Measurements from ENCODE around the gene INPP5A. TPM values are rescaled to one million over a fixed set of nuclear protein-coding genes. Genes with fewer than 3 reads are reported as not detected.

The INPP5A gene
- total and polyA plus RNA-seq, 2 donors (not counting 1 experiment from before 2014, with no cell fraction given): 9.3 to 87.8 TPM

DNA sequence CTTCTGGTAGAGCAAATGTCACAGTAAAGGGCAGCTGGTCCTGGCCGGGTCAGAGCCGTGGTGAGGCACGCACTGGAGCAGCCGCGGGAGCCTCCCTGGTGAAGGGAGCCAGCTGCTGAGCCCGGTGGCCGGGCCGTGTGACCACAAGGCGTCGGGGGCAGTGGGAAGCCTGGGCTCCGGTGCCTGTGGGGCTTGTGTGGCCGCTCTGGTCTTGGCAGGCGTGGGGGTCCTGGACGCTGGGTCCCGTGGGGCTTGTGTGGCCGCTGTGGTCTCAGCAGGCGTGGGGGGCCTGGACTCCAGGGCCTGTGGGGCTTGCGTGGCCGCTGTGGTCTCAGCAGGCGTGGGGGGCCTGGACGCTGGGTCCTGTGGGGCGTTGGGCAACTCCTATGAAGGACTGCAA lies 191.2 kb downstream of the INPP5A start:
- ChIA-PET CTCF (no interaction called here), POLR2A (no interaction called here)
- Histone ChIP-seq H3K9ac (ENCODE audit: low read length) (no peak overlapping the region), H4K20me1 (ENCODE audit: control insufficient read depth, insufficient read depth, low read length, poor library complexity, severe bottlenecking) (no peaks in the 10 kb centered on the region), H3K36me3 (replicated peaks in 1 of 2; ENCODE audit: control extremely low read depth in 1 of 2, control insufficient read depth in 1 of 2, extremely low read depth in 1 of 2, insufficient read depth in 2 of 2, low read length in 1 of 2) (peaks cover 0 to 23% of the 10 kb centered on the region in 2 experiments), H2AFZ (ENCODE audit: insufficient read depth, low read depth, low read length, poor library complexity, severe bottlenecking) (no peak overlapping the region), H3K4me3 (ENCODE audit: control extremely low read depth in 1 of 5, extremely low read depth in 1 of 5, insufficient read depth in 1 of 5, low read depth in 2 of 5, low read length in 4 of 5) (no peak overlapping the region), H3K9me3 (ENCODE audit: control extremely low read depth in 1 of 3, control insufficient read depth in 2 of 3, insufficient read depth in 1 of 3, low read length in 2 of 3) (peaks cover 0 to 13% (median 0%) of the 10 kb centered on the region in 3 donors), H3K4me2 (replicated peaks; ENCODE audit: low read depth, low read length, poor library complexity, severe bottlenecking) (no peak overlapping the region), H3K79me2 (ENCODE audit: control insufficient read depth, insufficient read depth, low read length) (no peaks in the 10 kb centered on the region), H3K27me3 (replicated peaks in 1 of 4; ENCODE audit: control extremely low read depth in 1 of 4, control insufficient read depth in 3 of 4, insufficient read depth in 4 of 4, low read length in 3 of 4) (no peaks in the 10 kb centered on the region), H3K4me1 (ENCODE audit: control insufficient read depth in 2 of 2, insufficient read depth in 2 of 2, low read length in 2 of 2) (no peaks in the 10 kb centered on the region), H3K27ac (ENCODE audit: low read length in 2 of 2) (no peak overlapping the region)
- Mint-ChIP-seq H3K4me1 (no peaks in the 10 kb centered on the region), H3K9me3 (ENCODE audit: insufficient read depth) (no peaks in the 10 kb centered on the region), H3K27me3 (no peaks in the 10 kb centered on the region), H3K27ac (no peak overlapping the region), H3K4me3 (no peak overlapping the region)
- 97% methylated on average over 22 of the region's 22 CpGs for WGBS (ENCODE audit: insufficient coverage)
- DNase-seq (no peak), ATAC-seq (ENCODE audit: low read depth) (no peak)
- TF ChIP-seq EZH2 (IDR thresholded peaks at IDR 0.05; ENCODE audit: borderline replicate concordance, insufficient read depth, low read depth, low read length, poor library complexity, severe bottlenecking): no peak
- TF ChIP-seq, protein P1, sequence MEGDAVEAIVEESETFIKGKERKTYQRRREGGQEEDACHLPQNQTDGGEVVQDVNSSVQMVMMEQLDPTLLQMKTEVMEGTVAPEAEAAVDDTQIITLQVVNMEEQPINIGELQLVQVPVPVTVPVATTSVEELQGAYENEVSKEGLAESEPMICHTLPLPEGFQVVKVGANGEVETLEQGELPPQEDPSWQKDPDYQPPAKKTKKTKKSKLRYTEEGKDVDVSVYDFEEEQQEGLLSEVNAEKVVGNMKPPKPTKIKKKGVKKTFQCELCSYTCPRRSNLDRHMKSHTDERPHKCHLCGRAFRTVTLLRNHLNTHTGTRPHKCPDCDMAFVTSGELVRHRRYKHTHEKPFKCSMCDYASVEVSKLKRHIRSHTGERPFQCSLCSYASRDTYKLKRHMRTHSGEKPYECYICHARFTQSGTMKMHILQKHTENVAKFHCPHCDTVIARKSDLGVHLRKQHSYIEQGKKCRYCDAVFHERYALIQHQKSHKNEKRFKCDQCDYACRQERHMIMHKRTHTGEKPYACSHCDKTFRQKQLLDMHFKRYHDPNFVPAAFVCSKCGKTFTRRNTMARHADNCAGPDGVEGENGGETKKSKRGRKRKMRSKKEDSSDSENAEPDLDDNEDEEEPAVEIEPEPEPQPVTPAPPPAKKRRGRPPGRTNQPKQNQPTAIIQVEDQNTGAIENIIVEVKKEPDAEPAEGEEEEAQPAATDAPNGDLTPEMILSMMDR (IDR thresholded peaks at IDR 0.05): no peak
- intact Hi-C loops (cut with micrococcal nuclease): no loop called here

DNA sequence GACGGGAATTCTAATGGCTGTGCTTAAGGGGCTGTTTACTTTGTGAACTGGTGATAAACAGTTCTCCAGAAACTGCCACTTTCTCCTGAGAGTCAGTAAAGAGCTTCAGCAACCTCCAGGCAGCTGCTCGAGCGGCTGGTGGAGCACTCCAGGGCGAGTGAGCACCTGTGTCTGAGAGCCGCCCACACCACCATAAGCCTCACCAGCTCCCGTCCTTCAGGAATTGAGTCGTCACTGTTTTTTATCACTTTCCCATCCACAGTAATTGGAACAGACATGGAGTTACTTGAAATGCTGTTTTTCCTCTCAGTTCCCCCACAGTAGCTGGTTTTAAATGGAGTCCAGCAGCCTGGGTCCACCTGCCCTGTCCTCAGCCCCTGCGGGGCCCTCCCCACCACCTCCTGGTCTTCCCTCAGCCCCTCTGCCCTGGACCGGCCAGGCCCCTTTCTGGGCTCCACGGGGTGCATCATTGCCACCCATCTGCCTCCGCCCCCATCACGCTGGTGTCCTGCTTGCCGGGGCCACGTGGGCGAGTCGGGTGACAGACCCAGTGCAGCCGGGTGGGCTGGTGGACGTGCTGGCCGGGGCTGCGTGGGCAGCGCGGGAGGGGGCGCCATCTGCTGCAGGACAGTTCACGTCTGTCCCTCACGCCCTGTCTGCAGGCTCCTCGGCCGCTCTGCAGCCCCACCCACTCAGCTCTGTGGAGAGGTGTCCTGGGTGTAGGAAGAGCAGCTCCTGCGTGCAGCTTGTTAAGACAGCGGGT lies 192.4 kb downstream of the INPP5A start:
- H3K4me2 ChIP-seq (replicated peaks; ENCODE audit: low read depth, low read length, poor library complexity, severe bottlenecking): no peak overlapping the region
- H3K36me3 ChIP-seq (replicated peaks in 1 of 2; ENCODE audit: control extremely low read depth in 1 of 2, control insufficient read depth in 1 of 2, extremely low read depth in 1 of 2, insufficient read depth in 2 of 2, low read length in 1 of 2): peaks cover 0 to 18% of the 10 kb centered on the region in 2 experiments
- WGBS (ENCODE audit: insufficient coverage): 95% methylated on average over 27 of the region's 29 CpGs
- H3K27ac ChIP-seq (ENCODE audit: low read length in 2 of 2): no peak overlapping the region
- H3K9ac ChIP-seq (ENCODE audit: low read length): no peak overlapping the region
- no peaks in the 10 kb centered on the region for H4K20me1 ChIP-seq (ENCODE audit: control insufficient read depth, insufficient read depth, low read length, poor library complexity, severe bottlenecking)
- no peaks in the 10 kb centered on the region for H3K4me1 ChIP-seq (ENCODE audit: control insufficient read depth in 2 of 2, insufficient read depth in 2 of 2, low read length in 2 of 2)
- POLR2A ChIA-PET: no interaction called here
- H3K79me2 ChIP-seq (ENCODE audit: control insufficient read depth, insufficient read depth, low read length): no peaks in the 10 kb centered on the region
- H3K27me3 ChIP-seq (replicated peaks in 1 of 4; ENCODE audit: control extremely low read depth in 1 of 4, control insufficient read depth in 3 of 4, insufficient read depth in 4 of 4, low read length in 3 of 4): no peaks in the 10 kb centered on the region
- TF ChIP-seq, protein P1 (IDR thresholded peaks at IDR 0.05): no peak
- no peak for TF ChIP-seq EZH2 (IDR thresholded peaks at IDR 0.05; ENCODE audit: borderline replicate concordance, insufficient read depth, low read depth, low read length, poor library complexity, severe bottlenecking)
- no peak for DNase-seq
- H3K4me3 Mint-ChIP-seq: no peak overlapping the region
- H3K9me3 Mint-ChIP-seq (ENCODE audit: insufficient read depth): no peaks in the 10 kb centered on the region
- intact Hi-C loops (cut with micrococcal nuclease): no loop called here
- no peaks in the 10 kb centered on the region for H3K4me1 Mint-ChIP-seq
- CTCF ChIA-PET: no interaction called here
- H3K27me3 Mint-ChIP-seq: no peaks in the 10 kb centered on the region
- H2AFZ ChIP-seq (ENCODE audit: insufficient read depth, low read depth, low read length, poor library complexity, severe bottlenecking): no peak overlapping the region
- no peak overlapping the region for H3K27ac Mint-ChIP-seq
- no peak overlapping the region for H3K4me3 ChIP-seq (ENCODE audit: control extremely low read depth in 1 of 5, extremely low read depth in 1 of 5, insufficient read depth in 1 of 5, low read depth in 2 of 5, low read length in 4 of 5)
- peaks cover 0 to 9% (median 0%) of the 10 kb centered on the region in 3 donors for H3K9me3 ChIP-seq (ENCODE audit: control extremely low read depth in 1 of 3, control insufficient read depth in 2 of 3, insufficient read depth in 1 of 3, low read length in 2 of 3)
- no peak for ATAC-seq (ENCODE audit: low read depth)
